Sigmoid colon (tissue), 4 donors: ENCODE measurements around the gene LEKR1.

Source experiments
- EP300 ChIP-seq, 4 donors: sonication (generic); formaldehyde crosslinking; IDR thresholded peaks; one replicate each; pipeline ENCODE4 v1.6.1; 2017; ENCODE audit warnings: antibody characterized with exemption in 4 of 4
- TF ChIP-seq, protein P1 (sequence below), 4 experiments: fragments of 450-650 bp in 3 of 4; fragments of 200-600 bp in 1 of 4; IDR thresholded peaks; one replicate each; pipeline ENCODE4 v1.5.1; 2016 to 2019; ENCODE audit warnings: antibody characterized with exemption in 4 of 4, mild to moderate bottlenecking in 3 of 4, moderate library complexity in 2 of 4

GRCh38 chr3:157066335-157067098, 240.4 kb downstream of the LEKR1 start:
- TF ChIP-seq, protein P1, sequence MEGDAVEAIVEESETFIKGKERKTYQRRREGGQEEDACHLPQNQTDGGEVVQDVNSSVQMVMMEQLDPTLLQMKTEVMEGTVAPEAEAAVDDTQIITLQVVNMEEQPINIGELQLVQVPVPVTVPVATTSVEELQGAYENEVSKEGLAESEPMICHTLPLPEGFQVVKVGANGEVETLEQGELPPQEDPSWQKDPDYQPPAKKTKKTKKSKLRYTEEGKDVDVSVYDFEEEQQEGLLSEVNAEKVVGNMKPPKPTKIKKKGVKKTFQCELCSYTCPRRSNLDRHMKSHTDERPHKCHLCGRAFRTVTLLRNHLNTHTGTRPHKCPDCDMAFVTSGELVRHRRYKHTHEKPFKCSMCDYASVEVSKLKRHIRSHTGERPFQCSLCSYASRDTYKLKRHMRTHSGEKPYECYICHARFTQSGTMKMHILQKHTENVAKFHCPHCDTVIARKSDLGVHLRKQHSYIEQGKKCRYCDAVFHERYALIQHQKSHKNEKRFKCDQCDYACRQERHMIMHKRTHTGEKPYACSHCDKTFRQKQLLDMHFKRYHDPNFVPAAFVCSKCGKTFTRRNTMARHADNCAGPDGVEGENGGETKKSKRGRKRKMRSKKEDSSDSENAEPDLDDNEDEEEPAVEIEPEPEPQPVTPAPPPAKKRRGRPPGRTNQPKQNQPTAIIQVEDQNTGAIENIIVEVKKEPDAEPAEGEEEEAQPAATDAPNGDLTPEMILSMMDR (IDR thresholded peaks at IDR 0.05), result no peak
- TF ChIP-seq EP300 (IDR thresholded peaks at IDR 0.05), result no peak
